IPS-18a (cell line): ENCODE measurements around the gene CTDP1.

ENCODE experiments used
- H3K27ac ChIP-seq: one replicate; pipeline ENCODE4 v1.5.1; 2013; ENCODE audit warnings: low read length
- H3K27me3 ChIP-seq: one replicate; pipeline ENCODE4 v1.6.1; 2013; ENCODE audit warnings: mild to moderate bottlenecking, low read length; ENCODE audit not compliant: control insufficient read depth, insufficient read depth
- H3K36me3 ChIP-seq: one replicate; pipeline ENCODE4 v1.6.1; 2013; ENCODE audit warnings: low read depth, low read length; ENCODE audit not compliant: control insufficient read depth
- H3K4me1 ChIP-seq: one replicate; pipeline ENCODE4 v1.6.1; 2013; ENCODE audit warnings: low read depth, low read length; ENCODE audit not compliant: control insufficient read depth
- H3K4me3 ChIP-seq: one replicate; pipeline ENCODE4 v1.5.1; 2013; ENCODE audit warnings: low read length
- H3K9ac ChIP-seq: one replicate; pipeline ENCODE4 v1.6.1; 2013; ENCODE audit warnings: mild to moderate bottlenecking, low read length, moderate library complexity
- H3K9me3 ChIP-seq: one replicate; pipeline ENCODE4 v1.6.1; 2013; ENCODE audit warnings: low read depth, low read length; ENCODE audit not compliant: control insufficient read depth

CTDP1 gene, protein sequence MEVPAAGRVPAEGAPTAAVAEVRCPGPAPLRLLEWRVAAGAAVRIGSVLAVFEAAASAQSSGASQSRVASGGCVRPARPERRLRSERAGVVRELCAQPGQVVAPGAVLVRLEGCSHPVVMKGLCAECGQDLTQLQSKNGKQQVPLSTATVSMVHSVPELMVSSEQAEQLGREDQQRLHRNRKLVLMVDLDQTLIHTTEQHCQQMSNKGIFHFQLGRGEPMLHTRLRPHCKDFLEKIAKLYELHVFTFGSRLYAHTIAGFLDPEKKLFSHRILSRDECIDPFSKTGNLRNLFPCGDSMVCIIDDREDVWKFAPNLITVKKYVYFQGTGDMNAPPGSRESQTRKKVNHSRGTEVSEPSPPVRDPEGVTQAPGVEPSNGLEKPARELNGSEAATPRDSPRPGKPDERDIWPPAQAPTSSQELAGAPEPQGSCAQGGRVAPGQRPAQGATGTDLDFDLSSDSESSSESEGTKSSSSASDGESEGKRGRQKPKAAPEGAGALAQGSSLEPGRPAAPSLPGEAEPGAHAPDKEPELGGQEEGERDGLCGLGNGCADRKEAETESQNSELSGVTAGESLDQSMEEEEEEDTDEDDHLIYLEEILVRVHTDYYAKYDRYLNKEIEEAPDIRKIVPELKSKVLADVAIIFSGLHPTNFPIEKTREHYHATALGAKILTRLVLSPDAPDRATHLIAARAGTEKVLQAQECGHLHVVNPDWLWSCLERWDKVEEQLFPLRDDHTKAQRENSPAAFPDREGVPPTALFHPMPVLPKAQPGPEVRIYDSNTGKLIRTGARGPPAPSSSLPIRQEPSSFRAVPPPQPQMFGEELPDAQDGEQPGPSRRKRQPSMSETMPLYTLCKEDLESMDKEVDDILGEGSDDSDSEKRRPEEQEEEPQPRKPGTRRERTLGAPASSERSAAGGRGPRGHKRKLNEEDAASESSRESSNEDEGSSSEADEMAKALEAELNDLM

DNA sequence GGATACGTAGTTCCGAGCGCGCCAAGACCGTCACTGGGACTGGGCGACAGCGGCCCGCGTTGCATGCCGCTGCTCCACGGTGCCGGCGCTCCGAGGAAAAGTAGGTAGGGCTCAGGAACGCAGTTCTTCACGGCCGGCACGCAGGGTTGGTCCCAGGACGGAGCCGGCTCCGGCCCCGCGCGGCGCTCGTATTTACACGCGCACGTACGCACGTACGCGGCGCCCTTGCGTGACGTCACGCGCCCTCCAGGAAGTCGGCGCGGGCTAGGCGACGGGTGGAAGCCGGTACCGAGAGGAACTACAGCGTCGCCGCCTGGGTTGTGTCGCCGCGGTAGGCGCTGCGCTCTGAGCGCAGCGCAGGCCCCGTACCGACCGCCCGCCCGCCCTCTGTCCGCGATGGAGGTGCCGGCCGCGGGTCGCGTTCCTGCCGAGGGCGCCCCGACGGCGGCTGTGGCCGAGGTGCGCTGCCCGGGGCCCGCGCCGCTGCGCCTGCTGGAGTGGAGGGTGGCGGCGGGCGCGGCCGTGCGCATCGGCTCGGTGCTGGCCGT is at the start of gene CTDP1:
Gene CTDP1, plus strand, starts transcription at position 252 of the 548 bp plus-strand sequence. Its CDS starts 145 bp downstream, at position 397.
- Histone ChIP-seq H3K9me3 (no peaks in the 10 kb centered on the region), H3K4me1 (peaks cover 5% of the 10 kb centered on the region), H3K9ac (peak within 1 kb of the TSS; percentile 76), H3K36me3 (no peaks in the 10 kb centered on the region), H3K27ac (peak within 1 kb of the TSS; percentile 85), H3K27me3 (no peaks in the 10 kb centered on the region), H3K4me3 (peak within 1 kb of the TSS; percentile 81)

DNA sequence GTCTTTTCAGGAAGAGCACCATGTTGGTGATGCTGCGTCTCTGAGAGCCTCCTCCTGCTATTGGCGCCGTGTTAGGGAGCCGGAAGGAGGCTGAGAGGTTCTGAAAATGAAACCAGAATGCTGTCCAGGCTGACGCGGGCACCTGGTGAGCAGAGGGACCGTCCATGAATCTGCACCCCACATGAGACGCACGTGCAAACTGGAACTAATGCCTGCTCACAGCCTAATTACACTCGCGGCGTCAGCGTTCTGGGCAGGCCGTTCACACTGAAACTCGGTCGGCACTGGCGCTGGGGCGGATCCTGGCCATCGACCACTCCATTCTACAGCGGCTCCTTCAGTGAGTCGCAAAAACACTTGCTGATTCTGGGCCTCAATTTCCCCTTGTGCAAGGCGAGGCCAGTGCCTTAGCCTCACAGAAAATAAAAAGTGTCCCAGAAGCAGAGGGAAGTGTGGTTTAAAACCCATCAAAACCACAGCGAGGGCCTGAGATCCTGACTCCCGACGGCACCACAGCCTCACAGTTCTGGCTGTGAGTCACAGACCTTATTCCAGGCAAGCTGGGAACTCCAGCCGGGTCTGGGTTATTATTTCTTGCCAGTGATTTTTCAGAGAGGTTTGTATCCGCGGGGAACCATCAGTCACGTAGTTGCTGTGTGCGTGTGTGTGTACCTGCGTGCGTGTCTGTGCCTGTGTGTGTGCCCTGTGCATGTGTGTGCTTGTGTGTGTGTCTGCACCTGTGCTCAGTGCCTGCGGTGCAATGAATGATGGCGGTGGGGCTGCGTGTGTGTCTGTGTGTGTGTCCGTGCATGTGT is 49.1 kb upstream of the CTDP1 start:
- no peaks in the 10 kb centered on the region for H3K36me3 ChIP-seq
- no peak overlapping the region for H3K9ac ChIP-seq
- no peak overlapping the region for H3K4me3 ChIP-seq
- no peaks in the 10 kb centered on the region for H3K9me3 ChIP-seq
- no peak overlapping the region for H3K27ac ChIP-seq
- H3K4me1 ChIP-seq: no peaks in the 10 kb centered on the region
- no peaks in the 10 kb centered on the region for H3K27me3 ChIP-seq

DNA sequence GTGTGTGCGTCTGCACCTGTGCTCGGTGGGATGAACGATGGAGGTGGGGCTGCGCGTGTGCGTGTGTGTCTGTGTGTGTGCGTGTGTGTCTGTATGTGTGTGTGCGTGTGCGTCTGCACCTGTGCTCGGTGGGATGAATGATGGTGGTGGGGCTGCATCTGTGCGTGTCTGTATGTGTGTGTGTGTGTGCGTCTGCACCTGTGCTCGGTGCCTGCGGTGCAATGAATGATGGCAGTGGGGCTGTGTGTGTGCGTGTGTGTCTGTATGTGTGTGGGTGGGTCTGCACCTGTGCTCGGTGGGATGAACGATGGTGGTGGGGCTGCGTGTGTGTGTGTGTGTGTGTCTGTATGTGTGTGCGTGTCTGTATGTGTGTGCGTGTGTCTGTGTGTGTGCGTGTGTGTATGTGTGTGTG is 48.5 kb upstream of the CTDP1 start:
- H3K27ac ChIP-seq: no peak overlapping the region
- H3K36me3 ChIP-seq: no peaks in the 10 kb centered on the region
- H3K4me1 ChIP-seq: no peaks in the 10 kb centered on the region
- H3K9me3 ChIP-seq: no peaks in the 10 kb centered on the region
- H3K27me3 ChIP-seq: no peaks in the 10 kb centered on the region
- no peak overlapping the region for H3K4me3 ChIP-seq
- H3K9ac ChIP-seq: no peak overlapping the region

DNA sequence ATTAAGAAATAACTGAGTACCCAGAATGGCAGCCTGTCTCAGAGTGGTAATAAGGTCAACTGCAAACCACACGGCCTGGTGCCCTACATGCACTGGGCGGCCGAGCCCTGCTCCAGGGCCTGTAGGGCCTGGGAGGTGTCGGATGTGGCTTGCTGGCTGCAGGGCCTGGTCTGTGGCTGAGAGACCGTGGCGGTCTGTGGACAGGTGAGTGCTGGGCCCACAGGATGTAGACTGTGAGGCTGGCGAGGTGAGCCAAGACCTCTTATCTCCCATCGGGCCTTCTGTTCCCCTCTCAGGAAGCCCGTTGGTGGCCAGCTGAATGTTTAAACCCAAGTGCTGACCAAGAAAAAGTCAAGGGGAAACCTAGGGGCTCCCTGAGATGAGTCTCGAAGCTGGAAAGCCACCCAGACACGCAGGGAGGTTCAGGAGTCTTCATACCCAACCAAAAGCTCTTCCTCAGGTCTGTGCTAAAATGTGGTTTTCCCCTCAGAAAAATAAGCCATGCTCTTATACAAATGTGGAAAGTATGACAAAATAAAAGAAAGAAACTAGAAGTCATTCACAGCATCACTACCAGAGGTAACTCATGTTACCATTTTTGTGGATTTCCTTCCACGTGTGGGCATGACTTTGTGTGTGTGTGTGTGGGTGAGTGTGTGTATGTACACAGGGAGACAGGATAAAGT is 47.7 kb upstream of the CTDP1 start:
- Histone ChIP-seq H3K9me3 (no peaks in the 10 kb centered on the region), H3K27ac (no peak overlapping the region), H3K36me3 (no peaks in the 10 kb centered on the region), H3K27me3 (no peaks in the 10 kb centered on the region), H3K4me1 (no peaks in the 10 kb centered on the region), H3K4me3 (no peak overlapping the region), H3K9ac (no peak overlapping the region)

DNA sequence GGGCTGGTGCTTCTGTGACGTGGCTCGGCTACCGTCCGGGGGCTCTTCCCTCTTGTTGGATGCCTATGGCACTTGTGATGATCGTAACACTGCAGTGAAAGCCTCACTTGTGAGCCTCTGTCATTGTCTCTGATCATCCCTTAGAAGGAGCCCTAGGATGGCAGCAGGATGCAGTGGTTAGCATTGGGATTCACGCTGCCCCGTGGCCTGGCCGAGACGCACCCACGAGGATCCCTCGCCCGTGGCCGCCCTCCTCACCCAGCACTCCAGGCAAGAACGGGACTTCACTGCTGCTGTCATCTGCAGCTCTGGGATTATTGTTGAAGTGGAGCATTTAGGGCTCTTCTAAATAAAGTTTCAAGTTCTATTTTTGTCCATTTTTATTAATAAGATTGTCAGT is 46.8 kb upstream of the CTDP1 start:
- H3K36me3 ChIP-seq: no peaks in the 10 kb centered on the region
- H3K4me3 ChIP-seq: no peak overlapping the region
- no peak overlapping the region for H3K9ac ChIP-seq
- H3K27ac ChIP-seq: no peak overlapping the region
- no peaks in the 10 kb centered on the region for H3K27me3 ChIP-seq
- H3K4me1 ChIP-seq: no peaks in the 10 kb centered on the region
- no peaks in the 10 kb centered on the region for H3K9me3 ChIP-seq

DNA sequence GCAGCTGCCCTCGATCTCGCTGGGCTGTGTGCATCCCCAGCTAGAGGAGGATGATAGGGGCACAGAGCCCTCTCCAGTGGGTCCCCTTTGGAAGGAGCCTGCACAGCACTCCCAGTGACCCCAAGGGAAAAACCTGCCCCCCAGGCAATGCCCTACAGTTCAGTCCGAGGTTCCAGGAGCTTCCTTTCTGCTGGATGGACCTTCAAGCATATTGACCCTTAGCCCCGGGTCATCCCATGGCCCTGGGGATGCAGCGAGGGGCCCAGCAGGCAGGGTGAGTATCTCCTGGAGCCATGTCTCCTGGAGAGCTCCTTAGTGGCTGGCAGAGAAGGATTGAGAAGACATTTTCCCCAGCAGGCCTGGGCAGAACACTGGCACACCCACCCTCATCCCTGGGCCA is 45.4 kb upstream of the CTDP1 start:
- H3K4me3 ChIP-seq: no peak overlapping the region

DNA sequence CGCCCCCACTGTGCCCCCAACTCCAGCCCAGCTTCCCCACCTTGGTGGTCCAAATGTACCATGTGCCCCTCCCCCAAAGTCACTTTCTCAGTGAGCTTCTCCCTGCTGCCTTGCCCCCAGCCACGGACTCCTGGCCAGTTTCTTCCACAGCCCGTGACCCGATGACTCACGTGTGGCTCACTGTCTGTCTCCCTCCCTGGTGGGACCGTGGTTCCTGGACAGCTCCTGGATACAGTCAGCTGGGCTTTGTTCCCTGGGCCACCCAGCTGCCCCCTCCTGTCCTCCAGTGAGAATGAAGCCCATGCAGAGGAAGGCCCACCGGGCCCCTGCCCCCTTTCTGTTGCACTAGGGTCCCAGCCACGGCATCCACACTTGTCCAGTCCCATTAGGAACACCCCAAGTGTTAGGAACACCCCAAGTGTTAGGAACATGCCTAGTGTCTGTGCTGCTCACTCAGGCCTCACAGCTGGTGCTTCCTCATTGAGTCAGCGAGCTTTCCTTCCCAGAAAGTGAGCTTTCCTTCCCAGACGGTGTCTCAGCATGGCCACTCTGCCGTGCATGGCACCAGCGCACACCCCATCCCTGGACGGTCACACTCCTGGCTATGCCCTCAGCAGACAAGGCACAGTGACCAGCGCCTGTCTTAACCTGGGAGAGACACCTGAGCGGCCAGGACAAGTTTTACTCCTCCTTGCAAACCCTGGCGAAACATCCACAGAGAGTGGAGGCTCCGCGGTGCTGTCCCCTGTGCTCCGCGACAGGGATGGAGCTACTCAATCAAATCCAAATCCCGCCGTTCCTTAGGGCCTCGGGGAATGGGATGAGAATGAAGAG is 44.8 kb upstream of the CTDP1 start:
- H3K4me3 ChIP-seq: no peak overlapping the region
- H3K36me3 ChIP-seq: no peaks in the 10 kb centered on the region
- H3K9me3 ChIP-seq: no peaks in the 10 kb centered on the region
- no peaks in the 10 kb centered on the region for H3K27me3 ChIP-seq
- H3K4me1 ChIP-seq: no peaks in the 10 kb centered on the region
- H3K27ac ChIP-seq: no peak overlapping the region
- H3K9ac ChIP-seq: no peak overlapping the region

More for the DNA sequence above, 45.4 kb upstream of the CTDP1 start:
- H3K36me3 ChIP-seq: no peaks in the 10 kb centered on the region
- no peak overlapping the region for H3K27ac ChIP-seq
- H3K9me3 ChIP-seq: no peaks in the 10 kb centered on the region
- H3K4me1 ChIP-seq: no peaks in the 10 kb centered on the region
- no peaks in the 10 kb centered on the region for H3K27me3 ChIP-seq
- H3K9ac ChIP-seq: no peak overlapping the region

DNA sequence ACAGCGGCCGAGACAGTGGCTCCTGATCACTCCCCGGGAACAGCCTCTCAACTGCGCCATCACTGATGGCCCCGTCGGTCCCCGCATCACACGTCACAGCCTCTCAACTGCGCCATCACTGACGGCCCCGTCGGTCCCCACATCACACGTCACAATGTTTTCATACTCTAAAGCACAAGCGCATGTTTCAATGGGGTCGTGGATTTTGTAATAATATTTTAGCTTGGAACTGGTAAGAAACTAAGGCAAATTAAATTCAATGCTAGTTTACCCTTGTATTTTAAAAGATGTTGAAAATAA is 44.2 kb upstream of the CTDP1 start:
- Histone ChIP-seq H3K9me3 (no peaks in the 10 kb centered on the region), H3K4me3 (no peak overlapping the region), H3K27me3 (no peaks in the 10 kb centered on the region), H3K9ac (no peak overlapping the region), H3K36me3 (no peaks in the 10 kb centered on the region), H3K4me1 (no peaks in the 10 kb centered on the region), H3K27ac (no peak overlapping the region)

DNA sequence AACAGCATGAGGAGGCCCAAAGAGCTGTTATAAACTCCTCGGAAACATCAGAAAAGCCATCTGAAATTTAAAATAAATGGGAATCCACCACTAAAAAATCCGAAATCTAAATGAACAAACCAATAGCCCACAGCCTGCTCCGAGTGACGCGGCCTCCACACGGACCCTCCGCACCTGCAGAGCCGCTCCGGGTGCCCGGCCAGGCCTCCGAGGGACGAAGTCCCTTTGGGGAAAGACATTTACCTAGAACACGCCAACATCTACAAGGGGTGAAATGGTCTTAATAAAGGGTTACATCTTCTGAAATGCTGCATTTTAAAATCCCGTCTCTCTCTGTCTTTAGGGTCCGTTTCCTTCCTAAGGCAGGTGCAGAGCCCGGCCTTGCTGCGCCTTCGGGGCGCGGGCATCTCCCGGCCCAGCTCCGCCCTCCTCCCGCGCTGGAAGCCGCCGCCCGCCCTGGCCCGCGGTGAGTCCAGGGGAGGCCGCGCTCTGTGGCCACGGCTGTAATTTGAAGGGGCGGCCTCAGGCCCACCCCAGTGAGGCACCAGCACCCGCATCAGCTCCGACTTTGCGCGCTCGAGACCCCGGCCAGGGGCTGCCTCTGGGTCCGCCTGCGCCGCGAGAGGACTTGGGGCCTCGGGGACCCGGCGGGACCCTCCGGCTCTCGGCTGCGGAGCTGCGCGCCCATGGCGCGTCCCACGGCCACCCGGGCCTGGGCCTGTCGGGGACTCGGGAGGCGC is 42.3 kb upstream of the CTDP1 start:
- H3K4me3 ChIP-seq: no peak overlapping the region
- no peak overlapping the region for H3K27ac ChIP-seq
- H3K9me3 ChIP-seq: no peaks in the 10 kb centered on the region
- H3K27me3 ChIP-seq: no peaks in the 10 kb centered on the region
- no peaks in the 10 kb centered on the region for H3K36me3 ChIP-seq
- H3K9ac ChIP-seq: no peak overlapping the region
- H3K4me1 ChIP-seq: no peaks in the 10 kb centered on the region
